ENCODE data around the gene STRBP. TPM values are rescaled to one million over a fixed set of nuclear protein-coding genes. Genes with fewer than 3 reads are reported as not detected.

Gene STRBP
- total RNA-seq, 1 experiment from 2014 or later, result 74.0 TPM

DNA sequence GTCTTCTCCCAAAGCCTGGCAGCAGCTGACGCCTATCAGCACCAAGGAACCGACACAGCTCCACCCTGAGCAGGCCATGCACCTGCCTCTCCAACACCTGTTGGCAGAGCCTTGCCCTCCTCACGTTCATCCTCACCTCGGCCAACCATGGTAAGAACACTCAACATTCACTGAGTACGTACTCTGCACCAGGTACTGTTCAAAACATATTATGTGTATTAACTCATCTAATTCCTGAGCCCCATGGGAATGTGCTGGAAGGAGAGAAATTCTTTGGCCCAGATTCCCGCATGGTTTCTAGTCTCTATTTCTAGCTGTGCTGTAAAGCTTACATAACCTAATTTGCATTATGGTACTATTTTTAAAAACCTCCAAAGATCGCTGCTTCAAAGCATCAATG is 148.8 kb downstream of the STRBP start:
- WGBS (ENCODE audit: extremely low coverage, insufficient read length, low lambda C conversion rate), result no CpG with 5 or more reads among the region's 7 CpGs
- Histone ChIP-seq H2AK5ac (ENCODE audit: insufficient read length, low read length) (no peak overlapping the region), H4K20me1 (ENCODE audit: control insufficient read depth, insufficient read depth, insufficient read length) (no peaks in the 10 kb centered on the region), H3K4me1 (ENCODE audit: insufficient read depth, low read length) (no peaks in the 10 kb centered on the region), H4K8ac (replicated peaks; ENCODE audit: insufficient read length, low read depth, low read length) (no peak overlapping the region), H3T11ph (ENCODE audit: low read length) (no peak overlapping the region), H4K91ac (ENCODE audit: insufficient read length, low read depth, low read length) (no peak overlapping the region), H3K23ac (ENCODE audit: insufficient read length, low read depth, low read length) (no peak overlapping the region), H2AFZ (ENCODE audit: low read length) (no peak overlapping the region), H3K27ac (ENCODE audit: insufficient read length, low read depth, low read length) (no peak overlapping the region), H3K9ac (ENCODE audit: extremely low read depth, insufficient read length, low read length) (no peak overlapping the region), H3K4ac (ENCODE audit: low read depth, low read length) (no peak overlapping the region), H3K23me2 (ENCODE audit: insufficient read length, low read depth, low read length, poor library complexity, severe bottlenecking) (no peaks in the 10 kb centered on the region), H2BK15ac (ENCODE audit: low read depth, low read length) (no peak overlapping the region), H2BK12ac (ENCODE audit: insufficient read length, low read depth, low read length) (no peak overlapping the region), H2BK120ac (ENCODE audit: low read depth, low read length, poor library complexity, severe bottlenecking) (no peak overlapping the region), H3K56ac (ENCODE audit: insufficient read length, low read depth, low read length) (no peak overlapping the region), H3K14ac (ENCODE audit: insufficient read depth, low read length) (no peak overlapping the region; the same call in 1 of the 2 replicates), H3K79me1 (ENCODE audit: insufficient read depth, low read depth, low read length, poor library complexity, severe bottlenecking) (no peaks in the 10 kb centered on the region), H3K4me2 (ENCODE audit: insufficient read depth, insufficient read length, low read length) (no peak overlapping the region), H2BK5ac (ENCODE audit: insufficient read length, low read length) (no peak overlapping the region), H2BK20ac (ENCODE audit: low read depth, low read length, poor library complexity, severe bottlenecking) (no peak overlapping the region), H3K79me2 (ENCODE audit: insufficient read depth, low read length) (no peaks in the 10 kb centered on the region), H3K9me3 (ENCODE audit: control insufficient read depth, low read depth, low read length) (no peaks in the 10 kb centered on the region), H3K27me3 (ENCODE audit: insufficient read depth, low read length) (no peaks in the 10 kb centered on the region), H4K5ac (ENCODE audit: insufficient read length, low read depth, low read length) (no peak overlapping the region), H3K18ac (ENCODE audit: insufficient read length, low read depth, low read length) (no peak overlapping the region)
- Mint-ChIP-seq H3K27me3 (ENCODE audit: low read depth) (no peaks in the 10 kb centered on the region; the same call in 1 of the 2 replicates), H3K4me1 (peaks cover 8 to 14% of the 10 kb centered on the region in 2 experiments), H3K27ac (peak overlapping the region; percentile 26 to 50 (median 31); a peak in 2 of 7 replicates), H3K36me3 (ENCODE audit: insufficient read depth in 1 of 3, low read depth in 3 of 3) (peaks cover 21 to 27% (median 24%) of the 10 kb centered on the region in 3 experiments), H3K9me3 (no peaks in the 10 kb centered on the region), H3K4me3 (no peak overlapping the region)
- TF ChIP-seq, protein P1, sequence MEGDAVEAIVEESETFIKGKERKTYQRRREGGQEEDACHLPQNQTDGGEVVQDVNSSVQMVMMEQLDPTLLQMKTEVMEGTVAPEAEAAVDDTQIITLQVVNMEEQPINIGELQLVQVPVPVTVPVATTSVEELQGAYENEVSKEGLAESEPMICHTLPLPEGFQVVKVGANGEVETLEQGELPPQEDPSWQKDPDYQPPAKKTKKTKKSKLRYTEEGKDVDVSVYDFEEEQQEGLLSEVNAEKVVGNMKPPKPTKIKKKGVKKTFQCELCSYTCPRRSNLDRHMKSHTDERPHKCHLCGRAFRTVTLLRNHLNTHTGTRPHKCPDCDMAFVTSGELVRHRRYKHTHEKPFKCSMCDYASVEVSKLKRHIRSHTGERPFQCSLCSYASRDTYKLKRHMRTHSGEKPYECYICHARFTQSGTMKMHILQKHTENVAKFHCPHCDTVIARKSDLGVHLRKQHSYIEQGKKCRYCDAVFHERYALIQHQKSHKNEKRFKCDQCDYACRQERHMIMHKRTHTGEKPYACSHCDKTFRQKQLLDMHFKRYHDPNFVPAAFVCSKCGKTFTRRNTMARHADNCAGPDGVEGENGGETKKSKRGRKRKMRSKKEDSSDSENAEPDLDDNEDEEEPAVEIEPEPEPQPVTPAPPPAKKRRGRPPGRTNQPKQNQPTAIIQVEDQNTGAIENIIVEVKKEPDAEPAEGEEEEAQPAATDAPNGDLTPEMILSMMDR (conservative IDR thresholded peaks at IDR 0.05), result no peak
- no peak for DNase-seq
